ENCODE measurements around the gene THAP9.
"Not testable (repeated sequence)": the region's sequence is repeated elsewhere in the genome, so short reads cannot be mapped to it uniquely, and the experiment has no call there.

Gene THAP9

GRCh38 chr4:82900411-82901182 is at the start of gene THAP9:
THAP9 (plus strand) TSS chr4:82900735; CDS start chr4:82900803, 68 bp downstream.
- peak; percentile 100 for DNase-seq

GRCh38 chr4:82851318-82851717 is 49.2 kb upstream of the THAP9 start:
- DNase-seq = no peak

GRCh38 chr4:82851885-82852750 is 48.4 kb upstream of the THAP9 start:
- peak; percentile 71 for DNase-seq

- DNase-seq = peak; percentile 5
These were observed 47.7 kb upstream of the THAP9 start for GRCh38 chr4:82852751-82853285.

- not testable (repeated sequence) for DNase-seq
These were observed 40.0 kb upstream of the THAP9 start for GRCh38 chr4:82860487-82860886.

GRCh38 chr4:82861529-82861928 is 39.0 kb upstream of the THAP9 start:
- no peak for DNase-seq

- DNase-seq = no peak
These were observed 36.1 kb upstream of the THAP9 start for GRCh38 chr4:82864336-82864979.

GRCh38 chr4:82865592-82865991 is 34.9 kb upstream of the THAP9 start:
- peak; percentile 58 for DNase-seq

- DNase-seq = not testable (repeated sequence)
These were observed 34.5 kb upstream of the THAP9 start for GRCh38 chr4:82866033-82866432.

GRCh38 chr4:82866706-82867385 is 33.7 kb upstream of the THAP9 start:
- DNase-seq = no peak

GRCh38 chr4:82868572-82868971 is 32.0 kb upstream of the THAP9 start:
- no peak for DNase-seq

GRCh38 chr4:82885410-82885809 is 15.1 kb upstream of the THAP9 start:
- no peak for DNase-seq

GRCh38 chr4:82886147-82886942 is 14.2 kb upstream of the THAP9 start:
- no peak for DNase-seq

- DNase-seq = no peak
These were observed 11.2 kb upstream of the THAP9 start for GRCh38 chr4:82889287-82889686.

- no peak for DNase-seq
These were observed 10.0 kb upstream of the THAP9 start for GRCh38 chr4:82890528-82890900.

GRCh38 chr4:82890901-82891706 is 9.4 kb upstream of the THAP9 start, which contains the start of gene SEC31A:
SEC31A (minus strand) TSS chr4:82891153; CDS start chr4:82881936, 9,217 bp downstream.
- peak; percentile 98 for DNase-seq

- DNase-seq = peak; percentile 29
These were observed 8.6 kb upstream of the THAP9 start for GRCh38 chr4:82891707-82892466.

- no peak for DNase-seq
These were observed 8.1 kb upstream of the THAP9 start for GRCh38 chr4:82892467-82892802.

GRCh38 chr4:82893942-82894341 is 6.6 kb upstream of the THAP9 start:
- DNase-seq = no peak

- no peak for DNase-seq
These were observed 3.8 kb upstream of the THAP9 start for GRCh38 chr4:82896755-82897154.
